ENCODE measurements around the gene TAS2R3.
"Not testable (repeated sequence)": the region's sequence is repeated elsewhere in the genome, so short reads cannot be mapped to it uniquely, and the experiment has no call there.

The TAS2R3 gene, protein sequence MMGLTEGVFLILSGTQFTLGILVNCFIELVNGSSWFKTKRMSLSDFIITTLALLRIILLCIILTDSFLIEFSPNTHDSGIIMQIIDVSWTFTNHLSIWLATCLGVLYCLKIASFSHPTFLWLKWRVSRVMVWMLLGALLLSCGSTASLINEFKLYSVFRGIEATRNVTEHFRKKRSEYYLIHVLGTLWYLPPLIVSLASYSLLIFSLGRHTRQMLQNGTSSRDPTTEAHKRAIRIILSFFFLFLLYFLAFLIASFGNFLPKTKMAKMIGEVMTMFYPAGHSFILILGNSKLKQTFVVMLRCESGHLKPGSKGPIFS

DNA sequence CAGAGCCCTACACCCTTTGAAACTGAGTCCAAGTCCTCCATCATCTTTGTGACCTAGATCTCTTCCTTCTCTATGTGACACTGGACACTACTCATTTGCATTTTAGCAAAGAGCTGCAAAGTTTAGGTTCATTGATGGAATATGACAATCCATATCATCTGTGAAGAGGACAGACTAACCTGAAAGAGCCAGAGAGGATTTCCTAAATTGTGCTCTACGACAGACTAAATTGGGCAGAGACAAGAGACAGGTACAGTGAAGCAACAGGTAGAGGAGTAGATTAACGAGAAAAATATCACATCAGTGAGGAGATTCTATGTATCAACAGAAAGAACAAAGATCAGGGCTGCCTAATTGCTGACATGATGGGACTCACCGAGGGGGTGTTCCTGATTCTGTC lies at the start of gene TAS2R3:
Gene TAS2R3, plus strand, starts transcription at position 301 of the 400 bp plus-strand sequence. Its CDS starts 62 bp downstream, at position 363.
- DNase-seq: no peak

DNA sequence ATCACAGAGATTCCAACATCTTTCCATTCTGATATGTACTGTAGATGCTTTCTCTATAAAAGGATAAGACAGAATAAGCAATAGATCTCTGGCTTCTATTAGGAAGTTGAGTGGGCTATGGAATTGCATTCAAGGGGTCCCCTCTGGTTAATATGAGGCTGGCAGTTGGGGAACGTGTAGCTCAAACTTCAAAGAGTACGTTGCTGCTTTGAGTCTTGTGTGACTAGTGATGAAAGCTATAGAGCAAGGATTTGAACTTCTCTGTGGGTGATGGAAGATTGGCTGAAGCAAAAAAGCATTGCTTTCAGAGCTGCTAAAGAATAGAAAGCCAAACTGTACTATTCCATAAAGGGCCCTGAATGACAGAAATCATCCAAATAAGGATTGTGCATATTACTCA lies 49.3 kb upstream of the TAS2R3 start:
- no peak for DNase-seq

DNA sequence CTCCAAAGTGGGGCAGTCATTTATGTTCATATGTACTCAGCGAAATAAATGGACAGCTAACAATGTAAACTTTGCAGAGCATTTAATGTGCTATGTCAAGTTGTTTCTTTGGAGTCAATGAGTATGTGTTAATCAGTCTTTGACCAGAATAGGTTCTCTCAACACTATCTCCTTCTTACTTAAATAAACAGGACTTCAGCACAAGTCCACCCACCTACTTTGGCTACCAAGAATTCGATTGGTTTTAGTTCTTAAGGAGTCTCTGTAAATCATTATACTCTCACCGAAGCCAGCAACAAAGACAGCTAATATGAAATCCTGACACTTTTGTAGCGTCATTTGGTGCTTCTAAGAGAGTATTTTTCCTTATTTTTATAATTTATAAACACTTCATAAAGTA lies 48.9 kb upstream of the TAS2R3 start:
- DNase-seq: no peak

DNA sequence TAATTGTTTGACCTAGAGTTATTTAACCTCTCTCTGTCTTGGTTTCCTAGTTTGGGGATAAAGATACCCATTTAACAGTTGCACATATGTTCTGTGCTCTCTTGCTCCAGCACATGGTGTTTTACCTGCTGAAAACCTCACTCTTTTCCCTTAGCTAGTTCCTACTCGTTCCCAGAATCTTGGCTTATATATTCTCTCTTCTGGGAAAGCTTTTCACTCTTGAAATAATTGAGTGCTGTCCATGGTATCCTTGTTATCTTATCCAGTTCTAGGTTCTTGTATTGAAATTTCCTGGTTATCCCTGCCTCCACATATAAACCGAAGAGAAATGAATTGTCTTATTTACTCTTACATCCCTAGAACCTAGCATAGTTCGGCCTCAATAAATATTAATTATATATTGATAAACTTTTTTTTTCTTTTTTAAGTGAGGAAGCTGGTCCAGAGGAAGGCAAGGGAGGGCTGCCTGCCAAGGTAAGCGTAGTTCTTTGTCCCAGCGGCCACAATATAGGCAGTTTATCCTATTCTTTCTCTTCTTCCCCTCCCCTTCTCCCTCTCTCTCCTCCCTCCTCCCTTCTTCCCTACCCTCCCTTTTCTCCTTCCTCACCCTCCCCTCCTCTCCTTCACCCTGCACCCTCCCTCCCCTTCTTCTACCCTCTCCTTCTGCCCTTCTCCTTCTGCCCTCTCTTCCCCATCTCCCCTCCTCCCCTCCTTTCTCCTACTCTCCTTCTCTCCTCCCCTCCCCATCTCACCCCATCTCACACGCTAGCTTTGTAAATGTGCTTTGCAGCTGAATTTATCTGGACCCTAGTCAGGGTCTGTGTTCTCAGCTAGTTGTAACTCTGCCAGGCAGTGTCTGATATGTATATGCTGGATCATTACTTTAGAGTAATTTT lies 47.9 kb upstream of the TAS2R3 start:
- DNase-seq: no peak

DNA sequence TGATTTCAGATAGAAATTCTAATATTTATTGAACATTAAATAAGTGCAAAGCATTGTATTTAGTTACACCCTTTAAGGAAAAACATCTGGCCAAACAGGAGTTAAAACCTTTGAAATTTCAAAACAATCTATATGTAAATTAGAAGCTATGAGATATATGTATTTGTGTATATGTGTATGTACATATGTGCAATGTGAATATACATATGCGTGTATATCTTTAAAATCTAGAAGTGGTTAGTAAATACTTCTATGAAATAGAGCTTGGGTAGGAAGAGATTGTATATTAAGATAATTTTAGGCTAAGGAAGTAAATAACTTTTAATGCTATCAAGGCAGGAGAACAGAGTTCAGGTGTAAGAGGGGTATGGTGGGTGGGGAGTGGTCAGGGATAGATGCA lies 46.4 kb upstream of the TAS2R3 start:
- no peak for DNase-seq

GRCh38 chr7:141722529-141722928 lies 41.4 kb upstream of the TAS2R3 start:
- DNase-seq: no peak

- no peak for DNase-seq
Observed at GRCh38 chr7:141729020-141729419, 34.9 kb upstream of the TAS2R3 start.

- DNase-seq: no peak
Observed at GRCh38 chr7:141731476-141732149, 32.3 kb upstream of the TAS2R3 start.

- no peak for DNase-seq
Observed at GRCh38 chr7:141737118-141737835, 26.6 kb upstream of the TAS2R3 start.

- DNase-seq: peak; percentile 95
Observed at GRCh38 chr7:141737836-141738591, 25.9 kb upstream of the TAS2R3 start, which contains the start of gene SSBP1. Gene SSBP1, plus strand, starts transcription at chr7:141738358. Its CDS starts 809 bp downstream, at chr7:141739167.

GRCh38 chr7:141738592-141739013 lies 25.3 kb upstream of the TAS2R3 start:
- no peak for DNase-seq

- no peak for DNase-seq
Observed at GRCh38 chr7:141739250-141739649, 24.6 kb upstream of the TAS2R3 start.

DNA sequence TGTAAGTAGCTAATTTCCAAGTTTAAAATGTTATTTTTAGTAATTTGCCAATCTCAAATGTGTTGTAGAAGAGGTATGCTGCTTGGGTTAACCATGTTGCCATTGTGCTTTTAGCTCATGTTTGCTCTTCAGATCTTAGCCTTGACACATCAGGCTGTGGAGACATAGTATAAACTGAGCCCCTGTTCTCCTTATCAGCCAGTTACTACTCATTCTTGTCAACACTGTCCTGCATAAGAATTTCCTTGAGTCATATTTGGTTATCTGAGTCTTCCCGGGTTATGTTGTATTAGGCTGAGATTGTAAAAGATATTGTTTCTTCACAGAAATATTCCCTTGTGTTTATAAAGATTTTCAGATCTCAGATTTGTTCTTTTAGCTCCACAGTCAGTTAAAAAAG lies 21.7 kb upstream of the TAS2R3 start:
- DNase-seq: no peak

DNA sequence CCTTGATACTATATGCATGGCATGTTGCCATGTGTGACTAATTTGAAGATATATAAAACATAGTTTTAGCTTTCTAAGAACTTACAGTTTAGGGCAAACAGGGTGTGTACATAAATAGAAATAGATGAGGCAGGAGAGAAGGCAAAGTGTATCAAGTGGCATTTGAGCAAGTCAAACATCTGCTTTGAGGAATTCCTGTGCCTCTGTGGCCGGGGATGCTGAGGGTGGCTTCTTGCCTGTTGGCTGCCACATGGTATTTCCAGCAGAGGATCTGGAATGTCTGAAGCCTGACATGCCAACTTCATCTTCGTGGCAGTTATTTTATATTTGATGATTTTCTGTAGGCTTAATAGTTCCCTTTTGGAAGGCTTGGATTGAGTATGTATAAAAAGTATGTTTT lies 19.8 kb upstream of the TAS2R3 start:
- no peak for DNase-seq

GRCh38 chr7:141748396-141748795 lies 15.5 kb upstream of the TAS2R3 start:
- DNase-seq: no peak

DNA sequence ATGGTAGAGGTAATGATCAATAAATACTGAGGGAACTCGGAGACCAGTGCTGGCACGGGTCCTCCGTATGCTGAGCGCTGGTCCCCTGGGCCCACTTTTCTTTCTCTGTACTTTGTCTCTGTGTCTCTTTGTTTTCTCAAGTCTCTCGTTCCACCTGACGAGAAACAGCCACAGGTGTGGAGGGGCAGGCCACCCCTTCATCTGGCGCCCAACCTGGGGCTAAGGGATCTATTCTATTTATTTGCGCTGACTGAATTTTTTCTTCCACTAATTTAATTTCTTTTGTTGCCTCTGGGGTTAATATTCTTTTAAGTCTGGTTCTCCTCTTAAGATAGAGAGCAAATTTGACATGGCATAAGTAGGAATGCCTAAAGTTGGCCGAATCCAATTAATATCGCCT lies 12.0 kb upstream of the TAS2R3 start:
- DNase-seq: not testable (repeated sequence)

DNA sequence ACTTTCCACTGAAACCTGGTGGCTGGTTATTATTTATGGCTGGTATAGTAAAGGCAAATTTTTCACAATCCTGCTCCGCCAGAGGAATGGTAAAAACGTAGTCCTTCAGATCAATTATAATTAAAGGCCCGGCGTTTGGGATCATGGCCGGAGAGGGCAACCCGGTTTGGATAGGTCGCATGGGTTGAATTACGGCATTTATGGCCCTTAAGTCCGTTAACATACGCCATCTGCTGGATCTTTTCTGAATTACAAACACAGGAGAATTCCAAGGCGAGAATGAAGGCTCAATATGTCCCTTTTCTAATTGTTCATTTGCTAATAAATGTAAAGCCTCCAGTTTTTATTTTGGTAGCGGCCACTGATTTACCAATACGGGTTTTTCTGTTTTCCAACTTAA lies 11.3 kb upstream of the TAS2R3 start:
- DNase-seq: no peak

DNA sequence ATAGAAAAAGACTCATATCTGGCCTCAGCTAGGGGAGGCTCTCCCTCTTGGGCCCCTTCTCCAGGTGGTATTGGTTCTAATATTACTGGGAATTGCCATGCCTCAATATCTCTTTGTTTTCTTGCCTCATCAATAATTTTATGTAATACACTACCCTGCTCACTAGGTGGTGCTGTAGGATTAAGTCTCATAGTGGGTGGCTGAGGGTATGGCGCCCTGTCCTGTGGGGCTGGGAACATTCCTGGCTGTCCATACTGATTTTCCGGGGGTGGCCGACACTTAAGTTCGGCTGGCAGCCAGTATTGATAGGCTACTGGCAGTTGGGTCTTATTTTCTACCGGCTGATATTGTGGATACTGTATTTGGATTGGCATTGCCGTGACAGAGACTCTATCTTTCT lies 9.0 kb upstream of the TAS2R3 start:
- DNase-seq: no peak

GRCh38 chr7:141770083-141770583 lies 6.2 kb downstream of the TAS2R3 start:
- DNase-seq: not testable (repeated sequence)

- DNase-seq: no peak
Observed at GRCh38 chr7:141776374-141776773, 12.5 kb downstream of the TAS2R3 start, which contains the start of gene TAS2R4. Gene TAS2R4, plus strand, starts transcription at chr7:141776674. Its CDS starts 1,815 bp downstream, at chr7:141778489.
